K562 (cell line): ENCODE results near the gene DGKB. TPM values are rescaled to one million over a fixed set of nuclear protein-coding genes. Genes with fewer than 3 reads are reported as not detected.

Experiments used
- ATAC-seq: fragments of 200-7000 bp; cut with Tn5 transposase; 3 replicates; pipeline ENCODE4 v1.9.1; 2020; ENCODE audit warnings: moderate library complexity
- BruUV-seq: library from RNA; stranded (reverse); fragments of 400-500 nt; replicated peaks from 2 replicates; lab custom pipeline; 2021; lab: Mats Ljungman, UMichigan
- CTCF ChIA-PET: fragments of 300-600 bp; formaldehyde crosslinking; extraction: SDS; loops from one replicate; lab custom pipeline; 2021; ENCODE audit warnings: low intra/inter-chr PET ratio; lab: Yijun Ruan, JAX
- POLR2A ChIA-PET: fragments of 300-600, 350-650 bp; sonication (Branson Sonifier 250); formaldehyde crosslinking; extraction: SDS; loops from one replicate; lab custom pipeline; 2021; ENCODE audit warnings: antibody characterized with exemption, inconsistent platforms; lab: Yijun Ruan, JAX
- DNase-seq, 4 experiments: peaks; one replicate each; pipeline versions ENCODE4 v3.0.0 to v3.0.0-alpha.2; 2011 to 2018; ENCODE audit warnings: low spot score in 3 of 4, mixed read lengths in 3 of 4; ENCODE audit errors: extremely low read depth in 1 of 4
- FAIRE-seq: peaks from 2 replicates; lab custom pipeline; 2011; peaks lifted over from hg19 to GRCh38; lab: Jason Lieb, UNC
- H2AFZ ChIP-seq: 2 replicates; pipeline ENCODE4 v1.6.0; 2011; ENCODE audit warnings: low read depth, low read length, control low read depth, inconsistent platforms
- H3K27ac ChIP-seq: fragments of 200-600 bp; 3 replicates; pipeline ENCODE4 v1.8.0; 2011; ENCODE audit warnings: low read depth, mild to moderate bottlenecking, control low read depth, inconsistent platforms, low read length, moderate library complexity, mixed read lengths; ENCODE audit errors: extremely low read depth
- H3K27me3 ChIP-seq, 2 experiments: fragments of 300-600 bp in 1 of 2; 2 replicates in 1 of 2; 3 replicates in 1 of 2; pipeline versions ENCODE4 v1.6.0 to v1.8.0; 2011; ENCODE audit warnings: inconsistent platforms in 2 of 2, low read length in 2 of 2, mild to moderate bottlenecking in 1 of 2, mixed read lengths in 1 of 2, moderate library complexity in 1 of 2; ENCODE audit not compliant: control insufficient read depth in 2 of 2, insufficient read depth in 2 of 2
- H3K36me3 ChIP-seq: fragments of 300-600 bp; 3 replicates; pipeline ENCODE4 v1.8.0; 2011; ENCODE audit warnings: mild to moderate bottlenecking, low read length, inconsistent platforms; ENCODE audit not compliant: control insufficient read depth, insufficient read depth
- H3K4me1 ChIP-seq, 2 experiments: fragments of 200-600 bp in 1 of 2; replicated peaks in 1 of 2; 2 replicates in 1 of 2; 3 replicates in 1 of 2; pipeline versions ENCODE4 v1.5.1 to v1.8.0; 2011; ENCODE audit warnings: inconsistent platforms in 2 of 2, low read length in 2 of 2, mild to moderate bottlenecking in 1 of 2, mixed read lengths in 1 of 2, moderate library complexity in 1 of 2; ENCODE audit not compliant: control insufficient read depth in 2 of 2, insufficient read depth in 2 of 2
- H3K4me2 ChIP-seq: 2 replicates; pipeline ENCODE4 v1.6.1; 2011; ENCODE audit warnings: low read length, control low read depth, inconsistent platforms, mixed read lengths; ENCODE audit not compliant: insufficient read depth
- H3K4me3 ChIP-seq: fragments of 200-600 bp; sonication (generic), shearing (Covaris generic); 2 replicates; pipeline ENCODE4 v1.5.1; 2016; ENCODE audit warnings: control low read depth, inconsistent platforms
- H3K79me2 ChIP-seq: fragments of 200-600 bp; 3 replicates; pipeline ENCODE4 v1.8.0; 2011; ENCODE audit warnings: low read length, inconsistent platforms; ENCODE audit not compliant: control insufficient read depth, insufficient read depth
- H3K9ac ChIP-seq, 2 experiments: 2 replicates each; pipeline versions ENCODE4 v1.6.0 to v1.6.1; 2011; ENCODE audit warnings: low read depth in 2 of 2, low read length in 2 of 2, control low read depth in 1 of 2, inconsistent platforms in 1 of 2, mild to moderate bottlenecking in 1 of 2, mixed read lengths in 1 of 2; ENCODE audit not compliant: insufficient read depth in 1 of 2
- H3K9me1 ChIP-seq: one replicate; pipeline ENCODE4 v1.6.0; 2011; ENCODE audit warnings: inconsistent platforms, mild to moderate bottlenecking, low read length, moderate library complexity; ENCODE audit not compliant: control insufficient read depth, insufficient read depth
- H3K9me3 ChIP-seq: replicated peaks from 2 replicates; pipeline ENCODE4 v1.5.1; 2011; ENCODE audit warnings: low read depth, low read length, inconsistent platforms; ENCODE audit not compliant: control insufficient read depth, insufficient read depth
- H4K20me1 ChIP-seq: replicated peaks from 2 replicates; pipeline ENCODE4 v1.6.1; 2011; ENCODE audit warnings: low read length, inconsistent platforms, mixed read lengths; ENCODE audit not compliant: control insufficient read depth, insufficient read depth
- BCOR ChIP-seq: fragments of 450-650 bp; IDR thresholded peaks from 2 replicates; pipeline ENCODE4 v1.6.1; 2016
- DDX20 ChIP-seq: fragments of 450-650 bp; IDR thresholded peaks from 2 replicates; pipeline ENCODE4 v1.6.1; 2016; ENCODE audit warnings: missing genetic modification characterization, low read depth, mild to moderate bottlenecking, missing compliant biosample characterization, moderate library complexity
- FOXA1 ChIP-seq: fragments of 450-650 bp; IDR thresholded peaks from 2 replicates; pipeline ENCODE4 v1.6.1; 2016; ENCODE audit warnings: mild to moderate bottlenecking, borderline replicate concordance
- KAT8 ChIP-seq: fragments of 450-650 bp; IDR thresholded peaks from 2 replicates; pipeline ENCODE4 v1.6.1; 2016; ENCODE audit warnings: low read depth, mild to moderate bottlenecking
- MCM7 ChIP-seq, 2 experiments: fragments of 450-650 bp; IDR thresholded peaks; 2 replicates each; pipeline ENCODE4 v1.6.1; 2016 to 2018
- NBN ChIP-seq: fragments of 450-650 bp; IDR thresholded peaks from 2 replicates; pipeline ENCODE4 v1.6.1; 2016; ENCODE audit warnings: low read depth, mild to moderate bottlenecking
- NR2C1 ChIP-seq, 2 experiments: fragments of 450-650 bp; IDR thresholded peaks; 2 replicates each; pipeline ENCODE4 v1.6.1; 2017; ENCODE audit warnings: mild to moderate bottlenecking in 2 of 2, antibody characterized with exemption in 1 of 2, inconsistent platforms in 1 of 2, missing compliant biosample characterization in 1 of 2, missing genetic modification characterization in 1 of 2
- SPI1 ChIP-seq: IDR thresholded peaks from 2 replicates; pipeline ENCODE4 v1.6.1; 2011; ENCODE audit warnings: low read depth, low read length, control low read depth, borderline replicate concordance
- SUPT5H ChIP-seq: fragments of 450-650 bp; IDR thresholded peaks from 2 replicates; pipeline ENCODE4 v1.6.1; 2016
- TAF9B ChIP-seq: fragments of 450-650 bp; IDR thresholded peaks from 2 replicates; pipeline ENCODE4 v1.6.1; 2018; ENCODE audit warnings: mild to moderate bottlenecking; ENCODE audit not compliant: partially characterized antibody
- TEAD4 ChIP-seq, 2 experiments: sonication (generic) in 1 of 2; formaldehyde crosslinking in 1 of 2; IDR thresholded peaks; 2 replicates each; pipeline versions ENCODE4 v1.6.1 to v1.8.0; 2012 to 2022; ENCODE audit warnings: borderline replicate concordance in 1 of 2, inconsistent platforms in 1 of 2, low read length in 1 of 2, mild to moderate bottlenecking in 1 of 2, missing genetic modification reagents in 1 of 2
- YBX1 ChIP-seq: fragments of 450-650 bp; IDR thresholded peaks from 2 replicates; pipeline ENCODE4 v1.7.1; 2016; ENCODE audit warnings: mild to moderate bottlenecking
- ZNF277 ChIP-seq: fragments of 250-450 bp; sonication (Bioruptor Pico); IDR thresholded peaks from 2 replicates; pipeline ENCODE4 v1.8.0; 2022; ENCODE audit warnings: inconsistent platforms, mild to moderate bottlenecking, moderate library complexity, borderline replicate concordance
- ZNF699 ChIP-seq: fragments of 250-450 bp; sonication (Bioruptor Pico); IDR thresholded peaks from 2 replicates; pipeline ENCODE4 v1.8.0; 2021; ENCODE audit warnings: mild to moderate bottlenecking, moderate library complexity; ENCODE audit not compliant: insufficient replicate concordance
- WGBS: fragments of 100-300 bp; shearing (Covaris generic); methylation state at CpG from one replicate; pipeline ENCODE4 v1.1.6; 2016; ENCODE audit warnings: low coverage, mixed read lengths; ENCODE audit not compliant: insufficient coverage; ENCODE audit errors: missing lambda C conversion rate; 5-methylcytosine and 5-hydroxymethylcytosine counted together
- in situ Hi-C: fragments of 300-500 bp; cut with MboI; formaldehyde crosslinking; loops from 4 replicates; pipeline ENCODE4 v1.15.0; 2018; ENCODE audit warnings: inconsistent platforms, mixed read lengths
- intact Hi-C: fragments of 100-400 bp; cut with micrococcal nuclease; formaldehyde crosslinking; loops from 2 replicates; pipeline ENCODE4 v1.14.2; 2022
- polyA plus RNA-seq, 8 experiments: library from polyadenylated mRNA; depleted of rRNA in 4 of 8; stranded (reverse) in 5 of 8; unstranded in 3 of 8; fragments of >200 nt; fragmentation: Nextera tagmentation in 2 of 8; fragmentation: Illumina TruSeq in 1 of 8; extraction: Ambion mirVana in 2 of 8; extraction: Trizol in 1 of 8; gene quantifications; 2 replicates each; pipeline versions ENCODE4 v1.2.1 to v1.2.3, GENCODE V29; 2011 to 2014; ENCODE audit warnings: inconsistent platforms in 1 of 8, missing spikeins in 1 of 8
- total RNA-seq, 7 experiments: library from RNA; depleted of rRNA in 6 of 7; stranded (reverse); fragments of >200 nt in 6 of 7; fragmentation: Illumina TruSeq in 2 of 7; extraction: Trizol in 2 of 7; gene quantifications; 2 replicates each; pipeline versions ENCODE4 v1.2.1 to v1.2.3, GENCODE V29; 2011 to 2021; ENCODE audit warnings: low replicate concordance in 1 of 7
- TF ChIP-seq, protein P1 (sequence below): sonication (generic); formaldehyde crosslinking; IDR thresholded peaks from 2 replicates; pipeline ENCODE4 v1.8.0; 2023; ENCODE audit warnings: missing genetic modification reagents, mild to moderate bottlenecking, borderline replicate concordance

The DGKB gene
- total and polyA plus RNA-seq, 9 of the 15 experiments (the other 6 are each of a cell fraction or from before 2014, with no cell fraction given) = 0.01 TPM; not detected in 8

- TF ChIP-seq ZNF277 (CRISPR knock-in tag) = no peak
These were observed 47.3 kb downstream of the DGKB start (continued) for GRCh38 chr7:14855033-14855794.

DNA sequence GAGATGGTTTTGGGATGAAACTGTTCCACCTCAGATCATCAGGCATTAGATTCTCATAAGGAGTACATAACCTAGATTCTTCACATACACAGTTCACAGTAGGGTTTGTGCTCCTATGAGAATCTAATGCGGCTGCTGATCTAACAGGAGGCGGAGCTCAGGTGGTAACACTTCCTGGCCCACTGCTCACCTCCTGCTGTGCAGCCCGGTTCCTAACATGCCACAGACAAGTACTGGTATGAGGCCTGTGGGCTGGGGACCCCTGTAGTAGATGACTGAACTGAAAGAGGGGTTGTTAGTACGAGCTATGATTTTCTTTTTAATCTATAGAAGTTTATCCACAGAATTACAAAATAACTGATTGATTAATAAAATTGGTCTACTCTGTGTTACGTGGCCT, 48.1 kb downstream of the DGKB start:
- Histone ChIP-seq H4K20me1 (no peaks in the 10 kb centered on the region), H3K9me3 (no peaks in the 10 kb centered on the region), H3K9me1 (no peaks in the 10 kb centered on the region), H3K4me2 (no peak overlapping the region), H3K4me3 (no peak overlapping the region), H3K27me3 (no peaks in the 10 kb centered on the region), H2AFZ (no peak overlapping the region), H3K36me3 (no peaks in the 10 kb centered on the region), H3K27ac (no peak overlapping the region), H3K4me1 (no peaks in the 10 kb centered on the region), H3K79me2 (no peaks in the 10 kb centered on the region), H3K9ac (no peak overlapping the region)
- intact Hi-C loops (no loop called here), in situ Hi-C loops (no loop called here)
- no TSS peak for BruUV-seq
- DNase-seq = no peak
- CTCF ChIA-PET = no interaction called here
- no peak for ATAC-seq
- WGBS = 7% methylated on average over 5 of the region's 5 CpGs
- no peak for FAIRE-seq
- POLR2A ChIA-PET = interaction anchor here (0.7 kb wide), 1 partner anchor 423 kb away, joined by 3 read pairs; no protein-coding TSS in a partner anchor
- TF ChIP-seq TEAD4 (IDR thresholded peaks at IDR 0.05; ENCODE audit: low read length) = no peak
- TF ChIP-seq TEAD4 (CRISPR knock-in tag; IDR thresholded peaks at IDR 0.05; ENCODE audit: borderline replicate concordance) = no peak
- no peak for TF ChIP-seq MCM7 (IDR thresholded peaks at IDR 0.05)
- no peak for TF ChIP-seq TAF9B
- TF ChIP-seq SPI1 = no peak
- no peak for TF ChIP-seq YBX1
- no peak for TF ChIP-seq NR2C1 (IDR thresholded peaks at IDR 0.05)
- TF ChIP-seq NR2C1 (tag; IDR thresholded peaks at IDR 0.05) = no peak
- no peak for TF ChIP-seq FOXA1
- TF ChIP-seq, protein P1, sequence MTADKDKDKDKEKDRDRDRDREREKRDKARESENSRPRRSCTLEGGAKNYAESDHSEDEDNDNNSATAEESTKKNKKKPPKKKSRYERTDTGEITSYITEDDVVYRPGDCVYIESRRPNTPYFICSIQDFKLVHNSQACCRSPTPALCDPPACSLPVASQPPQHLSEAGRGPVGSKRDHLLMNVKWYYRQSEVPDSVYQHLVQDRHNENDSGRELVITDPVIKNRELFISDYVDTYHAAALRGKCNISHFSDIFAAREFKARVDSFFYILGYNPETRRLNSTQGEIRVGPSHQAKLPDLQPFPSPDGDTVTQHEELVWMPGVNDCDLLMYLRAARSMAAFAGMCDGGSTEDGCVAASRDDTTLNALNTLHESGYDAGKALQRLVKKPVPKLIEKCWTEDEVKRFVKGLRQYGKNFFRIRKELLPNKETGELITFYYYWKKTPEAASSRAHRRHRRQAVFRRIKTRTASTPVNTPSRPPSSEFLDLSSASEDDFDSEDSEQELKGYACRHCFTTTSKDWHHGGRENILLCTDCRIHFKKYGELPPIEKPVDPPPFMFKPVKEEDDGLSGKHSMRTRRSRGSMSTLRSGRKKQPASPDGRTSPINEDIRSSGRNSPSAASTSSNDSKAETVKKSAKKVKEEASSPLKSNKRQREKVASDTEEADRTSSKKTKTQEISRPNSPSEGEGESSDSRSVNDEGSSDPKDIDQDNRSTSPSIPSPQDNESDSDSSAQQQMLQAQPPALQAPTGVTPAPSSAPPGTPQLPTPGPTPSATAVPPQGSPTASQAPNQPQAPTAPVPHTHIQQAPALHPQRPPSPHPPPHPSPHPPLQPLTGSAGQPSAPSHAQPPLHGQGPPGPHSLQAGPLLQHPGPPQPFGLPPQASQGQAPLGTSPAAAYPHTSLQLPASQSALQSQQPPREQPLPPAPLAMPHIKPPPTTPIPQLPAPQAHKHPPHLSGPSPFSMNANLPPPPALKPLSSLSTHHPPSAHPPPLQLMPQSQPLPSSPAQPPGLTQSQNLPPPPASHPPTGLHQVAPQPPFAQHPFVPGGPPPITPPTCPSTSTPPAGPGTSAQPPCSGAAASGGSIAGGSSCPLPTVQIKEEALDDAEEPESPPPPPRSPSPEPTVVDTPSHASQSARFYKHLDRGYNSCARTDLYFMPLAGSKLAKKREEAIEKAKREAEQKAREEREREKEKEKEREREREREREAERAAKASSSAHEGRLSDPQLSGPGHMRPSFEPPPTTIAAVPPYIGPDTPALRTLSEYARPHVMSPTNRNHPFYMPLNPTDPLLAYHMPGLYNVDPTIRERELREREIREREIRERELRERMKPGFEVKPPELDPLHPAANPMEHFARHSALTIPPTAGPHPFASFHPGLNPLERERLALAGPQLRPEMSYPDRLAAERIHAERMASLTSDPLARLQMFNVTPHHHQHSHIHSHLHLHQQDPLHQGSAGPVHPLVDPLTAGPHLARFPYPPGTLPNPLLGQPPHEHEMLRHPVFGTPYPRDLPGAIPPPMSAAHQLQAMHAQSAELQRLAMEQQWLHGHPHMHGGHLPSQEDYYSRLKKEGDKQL = no peak
- no peak for TF ChIP-seq NBN
- TF ChIP-seq ZNF699 (CRISPR knock-in tag) = no peak
- no peak for TF ChIP-seq KAT8
- no peak for TF ChIP-seq BCOR
- TF ChIP-seq DDX20 (tag) = no peak
- no peak for TF ChIP-seq SUPT5H
